Measurements from ENCODE around the gene IFITM2. TPM values are rescaled to one million over a fixed set of nuclear protein-coding genes. Genes with fewer than 3 reads are reported as not detected.
A peak's percentile ranks its signal among the peaks of the same experiment; 100 is the strongest.

Gene IFITM2
- total RNA-seq, 1 experiment from 2014 or later: 4.2 TPM

DNA sequence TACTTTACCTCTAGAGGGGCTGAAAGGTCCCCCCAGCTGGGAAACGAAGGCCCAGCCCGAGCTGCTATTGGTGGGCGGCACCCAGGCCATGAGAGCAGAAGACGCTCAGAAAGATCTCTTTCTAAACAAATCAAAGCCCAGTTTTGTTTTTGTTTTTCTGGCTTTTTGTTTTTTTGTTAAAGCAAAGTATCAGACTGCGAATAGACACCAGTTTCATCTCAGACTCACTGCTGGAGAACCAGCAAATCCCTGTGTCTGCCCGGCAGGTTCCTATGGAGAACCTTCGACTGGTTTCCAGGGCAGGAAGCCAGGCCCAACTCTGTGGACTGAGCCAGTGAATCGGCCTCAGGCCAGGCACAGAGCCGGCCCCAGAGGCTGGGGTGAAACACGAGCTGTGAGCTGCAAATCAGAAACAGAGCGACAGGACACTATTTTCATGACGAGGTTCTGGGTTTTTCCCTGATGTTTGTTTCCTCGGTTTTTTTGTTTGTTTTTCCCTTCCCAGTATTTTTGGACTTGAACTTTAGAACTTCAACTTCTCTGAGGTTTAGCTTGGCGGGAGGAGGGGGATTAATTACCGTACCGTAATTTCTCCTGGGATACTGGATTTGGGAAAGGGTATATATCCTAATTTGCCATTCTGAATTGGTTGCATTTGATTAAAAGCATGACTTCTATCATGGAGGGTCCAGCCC, 45.7 kb downstream of the IFITM2 start:
- H3K9me3 ChIP-seq (ENCODE audit: insufficient read depth, low read depth): no peaks in the 10 kb centered on the region
- H3K79me2 ChIP-seq (ENCODE audit: low read depth): no peaks in the 10 kb centered on the region
- ChIA-PET POLR2A (ENCODE audit: unreplicated experiment) (no interaction called here), CTCF (no interaction called here)
- BruUV-seq (replicated peaks): no TSS peak
- H3K27ac ChIP-seq: no peak overlapping the region
- H2AFZ ChIP-seq: no peak overlapping the region
- H3K4me1 ChIP-seq (replicated peaks; ENCODE audit: insufficient read depth): no peaks in the 10 kb centered on the region
- H3K4me2 ChIP-seq: no peak overlapping the region
- H3K9me2 ChIP-seq (ENCODE audit: insufficient read depth): no peaks in the 10 kb centered on the region
- no peak for DNase-seq
- no peak for TF ChIP-seq EZH2 (IDR thresholded peaks at IDR 0.05; ENCODE audit: low read depth)
- TF ChIP-seq, protein P1, sequence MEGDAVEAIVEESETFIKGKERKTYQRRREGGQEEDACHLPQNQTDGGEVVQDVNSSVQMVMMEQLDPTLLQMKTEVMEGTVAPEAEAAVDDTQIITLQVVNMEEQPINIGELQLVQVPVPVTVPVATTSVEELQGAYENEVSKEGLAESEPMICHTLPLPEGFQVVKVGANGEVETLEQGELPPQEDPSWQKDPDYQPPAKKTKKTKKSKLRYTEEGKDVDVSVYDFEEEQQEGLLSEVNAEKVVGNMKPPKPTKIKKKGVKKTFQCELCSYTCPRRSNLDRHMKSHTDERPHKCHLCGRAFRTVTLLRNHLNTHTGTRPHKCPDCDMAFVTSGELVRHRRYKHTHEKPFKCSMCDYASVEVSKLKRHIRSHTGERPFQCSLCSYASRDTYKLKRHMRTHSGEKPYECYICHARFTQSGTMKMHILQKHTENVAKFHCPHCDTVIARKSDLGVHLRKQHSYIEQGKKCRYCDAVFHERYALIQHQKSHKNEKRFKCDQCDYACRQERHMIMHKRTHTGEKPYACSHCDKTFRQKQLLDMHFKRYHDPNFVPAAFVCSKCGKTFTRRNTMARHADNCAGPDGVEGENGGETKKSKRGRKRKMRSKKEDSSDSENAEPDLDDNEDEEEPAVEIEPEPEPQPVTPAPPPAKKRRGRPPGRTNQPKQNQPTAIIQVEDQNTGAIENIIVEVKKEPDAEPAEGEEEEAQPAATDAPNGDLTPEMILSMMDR (conservative IDR thresholded peaks at IDR 0.05): no peak
- H4K20me1 ChIP-seq (ENCODE audit: insufficient read depth): no peaks in the 10 kb centered on the region
- peaks cover 21% of the 10 kb centered on the region; the same call in 1 of the 2 replicates for H3F3A ChIP-seq (ENCODE audit: insufficient read depth, low read depth)
- H3K36me3 ChIP-seq (ENCODE audit: low read depth): no peaks in the 10 kb centered on the region
- intact Hi-C loops (cut with micrococcal nuclease; ENCODE audit: unreplicated experiment): no loop called here
- no peaks in the 10 kb centered on the region for H3K27me3 ChIP-seq (ENCODE audit: insufficient read depth, low read depth)
- no peak overlapping the region for H3K4me3 ChIP-seq

DNA sequence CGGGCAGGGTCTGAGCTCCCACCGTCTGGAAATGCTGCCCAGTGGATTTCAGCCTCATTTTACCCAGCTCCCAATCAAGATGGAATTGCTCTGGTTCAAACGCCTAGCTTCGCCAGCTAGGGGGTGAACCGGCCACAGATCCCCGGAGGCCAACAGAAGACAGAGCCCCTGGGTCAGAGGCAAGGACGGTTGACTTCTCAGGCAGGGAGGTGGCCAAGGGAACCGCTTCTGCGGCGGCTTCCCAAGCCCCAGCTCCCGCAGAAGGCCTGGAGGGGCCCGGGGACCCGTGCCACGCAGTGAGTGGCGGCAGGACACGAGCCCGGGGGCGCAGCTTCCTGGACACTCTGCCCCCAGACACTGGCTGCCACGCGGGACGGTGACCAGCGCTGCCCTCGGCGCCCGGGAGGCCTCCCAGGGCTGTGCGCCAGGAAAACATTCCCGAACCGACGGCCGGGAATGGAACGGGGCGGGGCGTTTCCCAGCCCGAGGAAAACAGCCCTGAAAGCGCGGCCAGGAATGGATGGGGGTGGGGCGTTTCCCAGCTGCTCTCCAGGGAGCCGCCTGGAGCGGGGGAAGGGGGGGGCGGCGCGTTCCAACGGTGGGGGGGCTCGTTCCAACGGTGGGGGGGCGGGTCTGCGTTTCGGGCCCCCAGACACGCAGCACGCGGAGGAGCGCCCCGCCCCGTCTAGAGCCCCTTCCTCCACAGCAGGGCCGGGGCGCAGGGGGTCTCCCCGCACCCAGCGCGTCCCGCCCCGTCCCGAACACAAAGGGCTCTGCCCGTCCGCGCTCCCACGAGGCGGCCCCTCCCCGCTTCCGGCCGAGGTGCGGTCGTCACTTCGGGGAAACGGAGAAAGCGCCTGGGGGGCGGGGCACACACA, 48.2 kb downstream of the IFITM2 start:
- Histone ChIP-seq H2AFZ (no peak overlapping the region), H3K27me3 (ENCODE audit: insufficient read depth, low read depth) (no peaks in the 10 kb centered on the region)
- intact Hi-C loops (cut with micrococcal nuclease; ENCODE audit: unreplicated experiment): loop anchor here (5.0 kb wide), 2 partner anchors 34 to 49 kb away; partner anchors contain the start of genes IFITM2 and IFITM3

DNA sequence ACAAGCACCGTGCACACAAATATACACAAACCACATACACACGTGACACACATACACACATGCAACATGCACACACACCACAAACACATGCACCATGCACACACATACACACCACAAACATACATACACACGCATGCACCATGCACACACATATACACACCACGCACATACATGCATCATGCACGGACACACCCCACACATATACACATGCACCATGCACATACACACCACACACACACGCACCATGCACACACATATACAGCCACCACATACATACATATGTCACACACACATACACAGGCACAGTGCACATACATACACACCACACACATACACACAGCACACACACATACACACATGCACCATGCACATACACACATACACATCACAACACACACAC, 49.0 kb downstream of the IFITM2 start:
- no peak for TF ChIP-seq EZH2 (IDR thresholded peaks at IDR 0.05; ENCODE audit: low read depth)
- TF ChIP-seq, protein P1 (conservative IDR thresholded peaks at IDR 0.05): no peak
- BruUV-seq (replicated peaks): no TSS peak
- H3K4me3 ChIP-seq: no peak overlapping the region
- DNase-seq: no peak
- no peak overlapping the region for H3K27ac ChIP-seq
- CTCF ChIA-PET: no interaction called here
- no peaks in the 10 kb centered on the region for H3K27me3 ChIP-seq (ENCODE audit: insufficient read depth, low read depth)
- H4K20me1 ChIP-seq (ENCODE audit: insufficient read depth): no peaks in the 10 kb centered on the region
- no peak overlapping the region for H3K4me2 ChIP-seq
- intact Hi-C loops (cut with micrococcal nuclease; ENCODE audit: unreplicated experiment): loop anchor here (5.0 kb wide), 2 partner anchors 34 to 49 kb away; partner anchors contain the start of genes IFITM2 and IFITM3
- H3K9me2 ChIP-seq (ENCODE audit: insufficient read depth): no peaks in the 10 kb centered on the region
- H2AFZ ChIP-seq: no peak overlapping the region
- H3K9me3 ChIP-seq (ENCODE audit: insufficient read depth, low read depth): no peaks in the 10 kb centered on the region
- H3F3A ChIP-seq (ENCODE audit: insufficient read depth, low read depth): peaks cover 21% of the 10 kb centered on the region; the same call in 1 of the 2 replicates
- H3K36me3 ChIP-seq (ENCODE audit: low read depth): no peaks in the 10 kb centered on the region
- no peaks in the 10 kb centered on the region for H3K4me1 ChIP-seq (replicated peaks; ENCODE audit: insufficient read depth)
- POLR2A ChIA-PET (ENCODE audit: unreplicated experiment): no interaction called here
- H3K79me2 ChIP-seq (ENCODE audit: low read depth): no peaks in the 10 kb centered on the region

More for the DNA sequence above, 48.2 kb downstream of the IFITM2 start:
- H3F3A ChIP-seq (ENCODE audit: insufficient read depth, low read depth): peaks cover 21% of the 10 kb centered on the region; the same call in 1 of the 2 replicates
- no peaks in the 10 kb centered on the region for H3K79me2 ChIP-seq (ENCODE audit: low read depth)
- H3K36me3 ChIP-seq (ENCODE audit: low read depth): no peaks in the 10 kb centered on the region
- H3K4me3 ChIP-seq: peak overlapping the region; percentile 44; the same call in 1 of the 2 replicates
- H3K4me1 ChIP-seq (replicated peaks; ENCODE audit: insufficient read depth): no peaks in the 10 kb centered on the region
- CTCF ChIA-PET: interaction anchor here (0.6 to 1.1 kb wide), 2 partner anchors 8 to 10 kb away, joined by 3 to 5 read pairs; no protein-coding TSS in a partner anchor
- TF ChIP-seq, protein P1 (conservative IDR thresholded peaks at IDR 0.05): no peak
- TF ChIP-seq EZH2 (IDR thresholded peaks at IDR 0.05; ENCODE audit: low read depth): no peak
- POLR2A ChIA-PET (ENCODE audit: unreplicated experiment): interaction anchor here (0.6 to 1.1 kb wide), 3 partner anchors 51 to 149 kb away, joined by 6 to 14 read pairs (median 8); partner anchors contain the start of genes BET1L and RIC8A
- H4K20me1 ChIP-seq (ENCODE audit: insufficient read depth): no peaks in the 10 kb centered on the region
- H3K9me3 ChIP-seq (ENCODE audit: insufficient read depth, low read depth): no peaks in the 10 kb centered on the region
- no peaks in the 10 kb centered on the region for H3K9me2 ChIP-seq (ENCODE audit: insufficient read depth)
- BruUV-seq (replicated peaks): TSS peak; percentile 100
- no peak overlapping the region for H3K27ac ChIP-seq
- DNase-seq: peak in 1 of 2 experiments; percentile 89
- H3K4me2 ChIP-seq: peak overlapping the region; percentile 55

All from PC-9 (cell line).